NCI-H345 treated with DMSO at 0.1 percent for 48 hours (cell line): Measurements from ENCODE around the gene KRTAP10-1.
A peak's percentile ranks its signal among the peaks of the same experiment; 100 is the strongest.

Experiments
- DNase-seq: peaks from one replicate; lab custom pipeline; 2025; ENCODE audit not compliant: unreplicated experiment; lab: John Stamatoyannopoulos, UW

Gene KRTAP10-1

GRCh38 chr21:44517175-44517899 is 22.7 kb downstream of the KRTAP10-1 start:
- no peak for DNase-seq

GRCh38 chr21:44516828-44517174 is 23.2 kb downstream of the KRTAP10-1 start:
- no peak for DNase-seq

GRCh38 chr21:44516342-44516741 is 23.7 kb downstream of the KRTAP10-1 start:
- DNase-seq: no peak

- no peak for DNase-seq
Measured at GRCh38 chr21:44515359-44516165, 24.4 kb downstream of the KRTAP10-1 start.

- no peak for DNase-seq
Measured at GRCh38 chr21:44514746-44515358, 25.1 kb downstream of the KRTAP10-1 start.

GRCh38 chr21:44514218-44514520 is 25.8 kb downstream of the KRTAP10-1 start:
- no peak for DNase-seq

GRCh38 chr21:44513389-44514217 is 26.4 kb downstream of the KRTAP10-1 start:
- DNase-seq: peak; percentile 74

- no peak for DNase-seq
Measured at GRCh38 chr21:44512496-44513388, 27.3 kb downstream of the KRTAP10-1 start.

GRCh38 chr21:44511938-44512275 is 28.1 kb downstream of the KRTAP10-1 start:
- no peak for DNase-seq

GRCh38 chr21:44511219-44511937 is 28.6 kb downstream of the KRTAP10-1 start:
- no peak for DNase-seq

GRCh38 chr21:44510508-44511218 is 29.3 kb downstream of the KRTAP10-1 start:
- DNase-seq: peak; percentile 11

GRCh38 chr21:44510109-44510507 is 29.9 kb downstream of the KRTAP10-1 start:
- no peak for DNase-seq

GRCh38 chr21:44509539-44509938 is 30.5 kb downstream of the KRTAP10-1 start:
- DNase-seq: no peak

GRCh38 chr21:44508711-44509445 is 31.1 kb downstream of the KRTAP10-1 start:
- DNase-seq: no peak

GRCh38 chr21:44508426-44508710 is 31.6 kb downstream of the KRTAP10-1 start:
- DNase-seq: no peak

- no peak for DNase-seq
Measured at GRCh38 chr21:44507673-44508425, 32.1 kb downstream of the KRTAP10-1 start.

GRCh38 chr21:44506279-44507255 is 33.4 kb downstream of the KRTAP10-1 start:
- DNase-seq: no peak
